CD4-positive, alpha-beta T cell treated with Interleukin-6 for 4 hours (primary cell): Measurements from ENCODE around the gene MAPK8IP1.

Source experiments
- DNase-seq: peaks from one replicate; pipeline ENCODE4 v3.0.0-alpha.2; 2020; ENCODE audit warnings: mixed read lengths

MAPK8IP1 gene

DNA sequence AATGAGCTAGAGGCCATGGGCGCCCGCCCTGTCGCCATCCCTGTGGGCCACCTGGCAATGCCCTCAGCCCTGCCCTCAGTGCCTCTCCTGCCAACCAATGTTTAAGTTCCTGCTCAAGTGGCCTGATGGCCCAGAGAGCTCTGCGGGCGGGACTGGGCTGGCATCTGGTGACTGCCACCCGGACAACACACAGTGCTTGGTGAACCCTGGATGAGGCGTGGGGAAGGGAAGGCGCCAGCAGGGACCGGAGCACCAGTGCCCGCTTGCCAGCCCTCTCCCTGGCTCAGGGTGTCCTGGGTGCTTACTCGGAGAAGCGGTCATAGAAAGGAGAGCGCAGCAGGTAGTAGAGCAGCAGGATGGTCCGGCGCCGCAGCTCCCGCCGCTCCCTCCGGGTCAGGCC lies 28.1 kb downstream of the MAPK8IP1 start:
- DNase-seq: no peak

DNA sequence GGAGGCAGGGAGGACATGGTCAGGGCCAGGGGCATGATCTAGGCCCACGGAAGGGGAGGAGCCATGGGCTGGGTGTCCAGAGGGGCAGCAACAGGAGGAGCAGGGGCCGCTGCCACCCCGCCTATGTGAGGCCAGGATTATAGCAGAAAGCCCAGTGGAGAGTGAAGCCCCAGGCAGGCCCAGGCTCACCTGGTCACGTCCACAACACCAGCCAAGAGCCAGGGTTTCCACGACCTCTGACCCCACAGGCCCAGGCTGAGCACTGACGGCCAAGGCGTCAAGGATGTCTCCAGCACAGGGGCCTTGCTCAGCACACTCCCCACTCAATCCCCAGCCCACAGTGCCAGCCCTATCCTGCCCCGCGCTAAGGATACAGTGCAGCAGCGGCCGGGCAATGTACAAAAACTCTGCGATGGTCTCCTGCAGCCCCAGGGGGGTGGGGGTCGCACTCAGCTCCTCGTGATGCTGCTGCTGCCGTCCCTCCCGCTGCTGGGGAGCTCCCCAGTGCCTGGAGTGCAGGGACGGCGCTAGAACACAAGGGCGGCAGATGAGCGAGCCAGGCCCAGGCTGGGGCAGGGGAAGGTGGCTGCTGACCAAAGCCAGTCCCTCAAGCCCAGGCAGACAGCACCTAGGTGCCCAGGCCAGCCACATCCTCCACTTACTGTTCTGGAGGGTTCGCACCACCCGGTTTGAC lies 28.6 kb downstream of the MAPK8IP1 start:
- no peak for DNase-seq

GRCh38 chr11:45915446-45915845 lies 30.0 kb downstream of the MAPK8IP1 start:
- DNase-seq: no peak

DNA sequence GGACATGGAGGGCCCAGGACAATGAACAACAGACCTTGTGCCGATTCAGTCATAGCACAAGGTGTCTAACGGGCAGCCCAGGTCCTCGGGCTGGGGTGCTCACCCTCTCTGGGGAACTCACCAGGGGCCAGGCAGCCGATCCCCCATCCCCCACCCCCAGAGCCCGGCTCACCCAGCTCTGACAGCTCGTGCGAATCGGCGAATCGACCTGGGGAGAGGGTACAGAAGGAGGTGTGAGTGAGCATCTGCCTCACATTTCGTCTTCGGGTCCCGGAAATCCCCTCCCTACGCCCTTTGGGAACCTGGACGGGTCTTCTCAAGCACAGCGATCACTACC lies 31.8 kb downstream of the MAPK8IP1 start:
- no peak for DNase-seq

DNA sequence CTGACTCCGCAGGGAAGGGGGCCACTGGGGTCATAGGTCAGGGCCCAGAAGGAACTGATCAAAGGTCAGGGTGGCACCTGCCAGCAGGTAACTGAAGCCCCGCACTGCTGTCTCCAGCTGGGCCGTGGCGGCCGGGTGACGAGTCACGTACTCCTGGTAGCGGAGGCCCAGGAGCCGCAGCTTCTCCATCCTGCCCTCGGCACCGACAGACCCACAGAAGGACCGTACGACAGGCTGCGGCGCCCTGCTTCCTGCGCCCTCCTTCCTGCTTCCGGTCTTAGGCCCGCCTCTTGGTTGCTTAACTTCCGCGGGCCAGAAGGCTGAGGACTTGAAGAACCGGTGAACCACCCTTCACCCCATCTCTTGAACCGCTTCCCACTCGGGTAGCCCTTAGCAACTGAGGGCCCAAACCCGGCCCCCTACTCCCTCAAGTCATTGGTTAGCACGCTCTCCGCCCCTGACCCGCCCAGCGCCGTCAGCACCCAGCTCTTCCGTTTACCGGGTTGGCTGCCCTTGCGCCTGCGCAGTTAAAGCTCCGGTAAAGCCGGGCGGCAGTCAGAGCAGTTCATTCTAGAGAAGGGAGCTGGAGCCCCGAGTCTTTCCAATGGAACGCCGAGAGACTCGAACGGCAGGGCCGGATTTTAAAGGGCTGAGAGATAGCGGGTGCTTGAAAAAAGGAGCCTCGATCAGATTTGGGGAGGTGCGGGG lies 32.3 kb downstream of the MAPK8IP1 start, which contains the start of gene PEX16:
Gene PEX16 (minus strand): TSS at position 255 of the 708 bp plus-strand sequence. CDS start 66 bp downstream, at position 189.
- DNase-seq: peak; percentile 98

GRCh38 chr11:45918331-45918941 lies 33.0 kb downstream of the MAPK8IP1 start:
- peak; percentile 66 for DNase-seq

DNA sequence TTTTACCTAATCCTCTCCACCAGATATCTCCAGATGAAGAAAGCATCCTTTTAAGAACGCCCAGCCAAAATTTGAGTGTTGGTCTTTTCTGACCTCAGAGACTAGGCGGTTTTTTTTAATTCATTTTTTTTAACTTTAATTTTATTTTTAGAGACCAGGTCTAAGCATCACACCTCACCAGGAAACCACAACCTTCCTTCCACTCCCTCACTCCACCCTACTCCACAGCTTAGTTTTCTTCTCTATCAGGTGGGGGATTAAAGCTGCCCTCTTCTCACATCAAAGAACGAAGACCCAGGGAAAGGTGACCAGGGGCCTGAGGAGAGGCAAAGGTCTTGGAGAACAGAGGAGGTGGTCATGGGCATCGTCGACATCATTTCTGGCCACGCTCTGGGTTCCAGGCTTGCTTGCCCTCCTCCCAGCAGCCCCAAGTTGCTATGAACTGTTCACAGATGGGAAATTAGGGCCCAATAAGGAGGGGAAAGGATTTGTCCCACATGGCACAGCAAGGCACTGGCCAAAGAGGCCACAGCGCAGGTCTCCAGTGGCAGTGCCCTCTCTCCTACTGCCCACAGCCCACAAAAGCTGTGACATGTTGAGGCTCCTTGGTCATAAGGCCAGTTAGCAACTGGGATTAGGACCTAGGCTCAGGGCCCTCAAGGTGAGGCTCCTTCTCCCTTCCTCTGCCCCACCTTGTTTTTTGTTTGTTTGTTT lies 33.7 kb downstream of the MAPK8IP1 start:
- no peak for DNase-seq

- DNase-seq: no peak
Observed at GRCh38 chr11:45919806-45920530, 34.5 kb downstream of the MAPK8IP1 start.

DNA sequence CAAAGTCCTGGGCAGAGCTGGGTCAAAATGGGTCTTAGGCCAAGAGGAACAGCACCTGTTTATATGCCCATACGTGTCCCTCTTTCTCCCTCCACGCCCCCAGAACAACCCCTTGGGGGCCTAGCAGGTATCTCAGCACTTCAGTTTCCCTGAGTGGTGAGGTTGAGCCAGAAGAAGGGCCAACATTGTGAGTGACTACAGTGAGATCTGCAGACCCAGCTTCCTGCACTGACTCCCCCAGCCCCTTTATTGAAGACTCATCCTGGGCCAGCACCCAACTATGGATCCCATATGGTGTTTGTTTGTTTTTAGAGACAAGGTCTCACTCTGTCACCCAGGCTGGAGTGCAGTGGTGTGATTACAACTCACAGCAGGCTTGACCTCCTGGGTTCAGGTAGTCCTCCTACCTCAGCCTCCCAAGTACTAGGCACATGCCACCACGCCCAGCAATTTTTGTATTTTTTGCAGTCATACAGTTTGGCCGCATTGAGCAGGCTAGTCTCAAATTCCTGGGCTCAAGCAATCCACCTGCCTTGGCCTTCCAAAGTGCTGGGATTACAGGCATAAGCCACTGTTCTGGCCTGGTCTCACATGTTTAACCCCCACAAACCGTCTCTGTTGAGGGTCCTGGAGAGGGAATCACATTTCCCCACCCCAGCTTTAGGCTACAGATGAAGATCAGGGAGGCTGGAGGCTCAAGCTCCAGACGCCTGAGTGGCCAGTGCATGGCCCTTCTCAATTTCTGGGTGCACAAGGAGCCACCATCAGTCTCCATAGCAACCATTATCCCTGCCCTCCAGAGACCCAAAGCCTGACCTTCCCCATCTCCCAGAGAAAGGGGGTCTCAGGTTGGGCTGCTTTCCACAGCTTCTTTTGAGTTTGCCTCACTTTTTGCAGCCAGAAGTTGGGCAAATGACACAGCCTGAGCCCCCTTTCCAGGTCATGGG lies 35.4 kb downstream of the MAPK8IP1 start:
- DNase-seq: no peak

DNA sequence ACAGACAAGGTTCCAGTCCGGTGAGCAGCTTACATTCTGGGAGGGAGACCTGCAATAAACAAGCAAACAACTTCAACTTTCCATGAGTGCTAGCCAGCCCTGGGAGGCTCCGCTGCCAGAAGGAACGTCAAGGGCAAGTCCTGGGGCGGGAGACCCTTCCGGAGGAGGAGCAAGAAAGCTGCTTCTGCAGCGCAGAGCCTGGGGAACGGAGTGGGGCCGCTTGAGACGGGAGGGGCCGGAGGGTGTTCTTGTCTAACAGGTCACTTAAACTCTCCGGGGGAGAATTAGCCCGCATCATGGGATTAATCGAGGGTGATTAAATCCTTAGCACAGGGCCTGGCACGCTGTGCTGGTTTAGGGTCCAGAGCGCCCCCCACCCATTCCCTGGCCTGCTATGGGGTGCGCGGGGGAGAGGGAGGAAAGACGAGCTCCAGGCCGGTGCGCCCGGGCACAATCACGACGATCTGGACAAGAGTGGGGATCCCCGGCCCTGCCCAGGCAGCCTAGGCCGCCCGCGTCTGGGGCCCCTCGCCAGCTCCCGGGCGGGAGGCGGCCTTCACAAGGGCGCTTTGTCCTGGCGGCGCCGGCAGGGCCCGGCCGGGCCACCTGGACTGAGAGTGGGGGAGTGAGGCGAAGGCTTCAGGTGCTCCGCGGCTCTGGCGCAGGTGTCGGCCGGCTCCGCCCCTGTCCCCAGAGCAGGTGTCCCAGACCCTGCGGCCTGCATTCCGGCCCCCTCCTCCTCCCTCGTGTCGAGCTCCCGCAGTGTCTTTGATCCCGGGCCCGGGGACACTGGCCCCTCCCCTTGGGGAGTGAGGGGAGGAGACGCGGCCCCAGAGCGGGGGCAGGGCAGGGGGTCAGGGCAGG lies 36.3 kb downstream of the MAPK8IP1 start:
- DNase-seq: no peak

DNA sequence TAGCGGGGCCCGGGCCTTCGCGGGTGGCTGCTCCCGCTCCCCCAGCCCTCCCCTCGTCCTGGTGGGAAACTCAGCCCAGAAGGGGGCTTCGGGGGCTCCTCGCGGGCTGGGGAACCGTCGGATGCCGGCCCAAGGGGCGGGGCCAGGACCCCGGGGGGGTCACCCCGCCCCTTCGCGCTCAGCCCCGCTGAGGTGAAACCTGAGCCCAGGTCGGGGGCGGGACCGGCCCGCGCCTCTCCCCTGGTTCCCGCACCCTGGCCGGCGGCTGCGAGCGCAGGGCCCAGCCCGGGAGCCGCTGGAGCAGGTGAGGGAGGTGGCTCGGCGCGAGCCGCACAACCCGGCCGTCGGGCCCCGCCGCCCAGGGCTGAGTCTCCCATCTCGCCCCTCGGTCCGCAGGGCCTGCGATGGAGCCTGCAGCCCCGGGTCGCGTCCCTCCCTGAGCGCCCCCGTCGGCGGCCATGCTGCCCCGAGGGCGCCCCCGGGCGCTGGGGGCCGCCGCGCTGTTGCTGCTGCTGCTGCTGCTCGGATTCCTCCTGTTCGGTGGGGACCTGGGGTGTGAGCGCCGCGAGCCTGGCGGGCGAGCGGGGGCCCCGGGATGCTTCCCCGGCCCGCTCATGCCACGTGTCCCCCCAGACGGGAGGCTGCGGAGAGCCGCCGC lies 37.1 kb downstream of the MAPK8IP1 start, which contains the start of gene LARGE2:
Gene LARGE2 (plus strand): TSS at position 232 of the 658 bp plus-strand sequence. CDS start 227 bp downstream, at position 459.
- peak; percentile 50 for DNase-seq

- DNase-seq: no peak
Observed at GRCh38 chr11:45924036-45924915, 38.8 kb downstream of the MAPK8IP1 start.

GRCh38 chr11:45924927-45925326 lies 39.5 kb downstream of the MAPK8IP1 start:
- no peak for DNase-seq

DNA sequence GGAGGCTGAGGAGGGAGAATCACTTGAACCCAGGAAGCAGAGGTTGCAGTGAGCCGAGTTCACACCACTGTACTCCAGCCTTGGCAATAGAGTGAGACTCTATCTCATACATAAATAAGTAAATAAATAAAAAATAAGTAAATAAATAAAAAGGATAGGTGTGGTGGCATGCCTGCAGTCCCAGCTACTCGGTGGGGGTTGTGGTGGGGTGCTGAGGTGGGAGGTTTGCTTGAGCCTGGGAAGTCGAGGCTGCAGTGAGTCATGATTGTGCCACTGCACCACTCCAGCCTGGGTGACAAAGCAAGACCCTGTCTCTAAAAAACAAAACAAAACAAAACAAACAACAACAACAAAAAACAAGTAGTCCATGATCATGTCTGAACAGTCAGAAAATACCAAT lies 40.1 kb downstream of the MAPK8IP1 start:
- DNase-seq: no peak

GRCh38 chr11:45926001-45926401 lies 40.5 kb downstream of the MAPK8IP1 start:
- DNase-seq: no peak

GRCh38 chr11:45926536-45927331 lies 41.3 kb downstream of the MAPK8IP1 start:
- no peak for DNase-seq

GRCh38 chr11:45927332-45927683 lies 41.9 kb downstream of the MAPK8IP1 start:
- no peak for DNase-seq
